PC-9 (cell line): ENCODE data around the gene B3GNT7.

Experiments
- CTCF ChIP-seq: fragments of 200-600 bp; sonication (generic); conservative IDR thresholded peaks from 2 replicates; pipeline ENCODE4 v1.6.1; 2017; ENCODE audit warnings: mixed run types, antibody characterized with exemption, mild to moderate bottlenecking, moderate library complexity
- EZH2 ChIP-seq: fragments of 200-600 bp; sonication (generic); IDR thresholded peaks from 2 replicates; pipeline ENCODE4 v1.8.0; 2017; ENCODE audit warnings: antibody characterized with exemption, low read depth

GRCh38 chr2:231353469-231353868 lies 42.0 kb upstream of the B3GNT7 start:
- TF ChIP-seq CTCF, result no peak
- no peak for TF ChIP-seq EZH2
